KMS-11 (cell line): ENCODE data around the gene GRM7.

Experiments
- H2AFZ ChIP-seq: fragments of 200-600 bp; sonication (generic); 2 replicates; pipeline ENCODE4 v1.6.1; 2016; ENCODE audit warnings: antibody characterized with exemption, mixed run types, low read depth
- H3K27ac ChIP-seq: fragments of 200-600 bp; sonication (generic); 2 replicates; pipeline ENCODE4 v1.6.1; 2016; ENCODE audit warnings: mild to moderate bottlenecking, mixed run types
- H3K27me3 ChIP-seq: fragments of 200-600 bp; sonication (generic); 2 replicates; pipeline ENCODE4 v1.6.1; 2017; ENCODE audit warnings: mild to moderate bottlenecking, low read depth, mixed run types, moderate library complexity; ENCODE audit not compliant: insufficient read depth
- H3K36me3 ChIP-seq: fragments of 200-600 bp; sonication (generic); 2 replicates; pipeline ENCODE4 v1.6.1; 2017; ENCODE audit warnings: mild to moderate bottlenecking, mixed run types; ENCODE audit not compliant: insufficient read depth
- H3K4me1 ChIP-seq: fragments of 200-600 bp; sonication (generic); 2 replicates; pipeline ENCODE4 v1.6.1; 2016; ENCODE audit warnings: mild to moderate bottlenecking, low read depth, mixed run types; ENCODE audit not compliant: poor library complexity, severe bottlenecking
- H3K4me2 ChIP-seq: fragments of 200-600 bp; sonication (generic); 2 replicates; pipeline ENCODE4 v1.7.0; 2016; ENCODE audit warnings: mild to moderate bottlenecking, mixed run types
- H3K4me3 ChIP-seq: fragments of 200-600 bp; sonication (generic); IDR thresholded peaks from 2 replicates; pipeline ENCODE4 v1.6.1; 2017; ENCODE audit warnings: low read depth, low read length, mixed read lengths; ENCODE audit not compliant: insufficient read depth
- H3K79me2 ChIP-seq: fragments of 200-600 bp; sonication (generic); 2 replicates; pipeline ENCODE4 v1.6.1; 2016; ENCODE audit warnings: low read depth, mixed run types; ENCODE audit not compliant: insufficient read depth
- H3K9ac ChIP-seq: fragments of 200-600 bp; sonication (generic); 2 replicates; pipeline ENCODE4 v1.6.1; 2016; ENCODE audit warnings: mild to moderate bottlenecking, mixed run types
- H4K20me1 ChIP-seq: fragments of 200-600 bp; sonication (generic); 2 replicates; pipeline ENCODE4 v1.6.1; 2016; ENCODE audit warnings: mild to moderate bottlenecking, mixed run types; ENCODE audit not compliant: insufficient read depth
- TF ChIP-seq, protein P1 (sequence below): fragments of 200-600 bp; sonication (generic); conservative IDR thresholded peaks from 2 replicates; pipeline ENCODE4 v1.6.1; 2017; ENCODE audit warnings: low read depth, mild to moderate bottlenecking, antibody characterized with exemption, low read length, moderate library complexity, mixed read lengths

The GRM7 gene

GRCh38 chr3:7433073-7433472 is 572.2 kb downstream of the GRM7 start:
- Histone ChIP-seq H3K9ac (no peak overlapping the region), H3K4me3 (no peak overlapping the region), H3K79me2 (no peaks in the 10 kb centered on the region), H3K27me3 (no peaks in the 10 kb centered on the region), H2AFZ (no peak overlapping the region), H3K4me1 (no peaks in the 10 kb centered on the region), H3K36me3 (no peaks in the 10 kb centered on the region), H3K27ac (no peak overlapping the region), H3K4me2 (no peak overlapping the region), H4K20me1 (no peaks in the 10 kb centered on the region)
- TF ChIP-seq, protein P1, sequence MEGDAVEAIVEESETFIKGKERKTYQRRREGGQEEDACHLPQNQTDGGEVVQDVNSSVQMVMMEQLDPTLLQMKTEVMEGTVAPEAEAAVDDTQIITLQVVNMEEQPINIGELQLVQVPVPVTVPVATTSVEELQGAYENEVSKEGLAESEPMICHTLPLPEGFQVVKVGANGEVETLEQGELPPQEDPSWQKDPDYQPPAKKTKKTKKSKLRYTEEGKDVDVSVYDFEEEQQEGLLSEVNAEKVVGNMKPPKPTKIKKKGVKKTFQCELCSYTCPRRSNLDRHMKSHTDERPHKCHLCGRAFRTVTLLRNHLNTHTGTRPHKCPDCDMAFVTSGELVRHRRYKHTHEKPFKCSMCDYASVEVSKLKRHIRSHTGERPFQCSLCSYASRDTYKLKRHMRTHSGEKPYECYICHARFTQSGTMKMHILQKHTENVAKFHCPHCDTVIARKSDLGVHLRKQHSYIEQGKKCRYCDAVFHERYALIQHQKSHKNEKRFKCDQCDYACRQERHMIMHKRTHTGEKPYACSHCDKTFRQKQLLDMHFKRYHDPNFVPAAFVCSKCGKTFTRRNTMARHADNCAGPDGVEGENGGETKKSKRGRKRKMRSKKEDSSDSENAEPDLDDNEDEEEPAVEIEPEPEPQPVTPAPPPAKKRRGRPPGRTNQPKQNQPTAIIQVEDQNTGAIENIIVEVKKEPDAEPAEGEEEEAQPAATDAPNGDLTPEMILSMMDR: no peak

DNA sequence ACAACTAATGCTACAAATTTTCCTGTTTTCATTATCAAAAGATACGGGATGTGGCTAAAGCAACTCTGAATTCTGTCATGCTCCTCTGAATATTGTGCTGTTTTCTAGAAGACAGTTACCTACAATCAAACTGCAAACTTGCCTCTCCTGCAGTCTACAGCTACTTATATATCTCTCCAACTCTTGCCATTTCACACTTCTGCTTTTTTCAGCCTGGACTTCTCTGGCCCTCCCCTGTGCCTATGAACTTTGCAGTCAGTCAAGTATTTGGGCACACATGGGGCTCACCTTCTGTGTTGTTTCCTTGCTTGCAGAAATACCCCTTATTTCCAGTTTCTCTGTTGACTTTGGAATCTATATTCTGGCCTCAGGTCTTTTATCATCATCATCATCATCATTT is 575.6 kb downstream of the GRM7 start:
- Histone ChIP-seq H3K36me3 (no peaks in the 10 kb centered on the region), H2AFZ (no peak overlapping the region)

DNA sequence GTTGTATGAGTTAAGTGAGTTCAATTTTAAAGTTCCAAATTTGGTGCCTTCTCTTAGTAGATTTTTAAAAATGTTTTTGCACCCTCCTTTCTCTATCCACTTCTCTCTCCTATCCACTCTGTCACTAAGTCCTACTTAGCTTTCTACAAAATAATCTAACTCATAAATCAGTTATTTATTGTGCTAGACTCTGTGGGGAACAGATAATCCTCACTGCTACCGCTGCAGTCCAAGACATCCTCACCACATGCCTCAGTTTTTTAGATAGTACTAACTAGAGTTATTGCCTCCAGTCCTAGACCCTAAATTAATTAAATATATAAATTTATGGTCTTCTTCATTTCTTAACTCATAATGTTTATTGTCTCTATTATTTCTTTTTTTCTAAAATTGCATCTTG is 576.3 kb downstream of the GRM7 start:
- no peak overlapping the region for H3K4me3 ChIP-seq
- no peak overlapping the region for H2AFZ ChIP-seq
- H3K4me2 ChIP-seq: no peak overlapping the region
- no peak overlapping the region for H3K9ac ChIP-seq
- no peaks in the 10 kb centered on the region for H3K4me1 ChIP-seq
- H4K20me1 ChIP-seq: no peaks in the 10 kb centered on the region
- H3K27me3 ChIP-seq: no peaks in the 10 kb centered on the region
- no peaks in the 10 kb centered on the region for H3K79me2 ChIP-seq
- TF ChIP-seq, protein P1: no peak
- no peak overlapping the region for H3K27ac ChIP-seq
- H3K36me3 ChIP-seq: no peaks in the 10 kb centered on the region

More for the DNA sequence above, 575.6 kb downstream of the GRM7 start:
- Histone ChIP-seq H3K4me1 (no peaks in the 10 kb centered on the region), H3K4me2 (no peak overlapping the region), H3K79me2 (no peaks in the 10 kb centered on the region), H3K27me3 (no peaks in the 10 kb centered on the region), H3K27ac (no peak overlapping the region), H3K4me3 (no peak overlapping the region), H4K20me1 (no peaks in the 10 kb centered on the region), H3K9ac (no peak overlapping the region)
- TF ChIP-seq, protein P1: no peak

DNA sequence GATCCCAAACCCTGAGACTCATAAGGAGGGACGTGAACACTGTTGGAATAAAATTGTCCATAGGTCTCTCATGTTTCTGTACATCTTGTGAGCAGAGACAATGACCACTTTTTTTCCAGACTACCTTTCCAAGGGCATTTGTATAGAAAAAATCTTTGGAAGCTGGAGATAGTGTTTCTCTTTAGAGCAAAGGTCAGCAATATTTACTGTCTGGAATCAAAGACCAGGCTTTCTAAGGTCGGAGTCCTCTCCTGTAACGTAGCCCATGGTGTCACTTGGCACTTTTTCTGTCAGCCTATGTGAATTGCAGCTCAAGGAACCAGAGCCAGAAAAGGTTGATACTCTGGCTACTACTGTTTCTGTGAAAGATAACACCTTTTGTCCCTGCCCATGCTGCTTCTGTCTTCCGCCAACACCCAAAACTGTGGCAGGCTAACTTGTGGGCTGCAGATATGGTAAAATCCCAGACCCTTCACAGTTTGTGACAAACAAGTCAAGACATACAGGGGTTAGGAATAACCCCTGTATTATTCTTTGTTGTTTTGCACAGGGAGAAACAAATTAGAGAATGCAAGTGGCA is 578.3 kb downstream of the GRM7 start:
- no peak overlapping the region for H3K4me2 ChIP-seq
- TF ChIP-seq, protein P1: no peak
- H4K20me1 ChIP-seq: no peaks in the 10 kb centered on the region
- no peaks in the 10 kb centered on the region for H3K79me2 ChIP-seq
- no peak overlapping the region for H3K9ac ChIP-seq
- H3K4me3 ChIP-seq: no peak overlapping the region
- H3K27ac ChIP-seq: no peak overlapping the region
- H3K4me1 ChIP-seq: no peaks in the 10 kb centered on the region
- no peaks in the 10 kb centered on the region for H3K36me3 ChIP-seq
- H3K27me3 ChIP-seq: no peaks in the 10 kb centered on the region
- H2AFZ ChIP-seq: no peak overlapping the region
